ENCODE results near the gene ENOX2. TPM values are rescaled to one million over a fixed set of nuclear protein-coding genes. Genes with fewer than 3 reads are reported as not detected.
A peak's percentile ranks its signal among the peaks of the same experiment; 100 is the strongest.
"Not testable (repeated sequence)": the region's sequence is repeated elsewhere in the genome, so short reads cannot be mapped to it uniquely, and the experiment has no call there.

ENOX2 gene, protein sequence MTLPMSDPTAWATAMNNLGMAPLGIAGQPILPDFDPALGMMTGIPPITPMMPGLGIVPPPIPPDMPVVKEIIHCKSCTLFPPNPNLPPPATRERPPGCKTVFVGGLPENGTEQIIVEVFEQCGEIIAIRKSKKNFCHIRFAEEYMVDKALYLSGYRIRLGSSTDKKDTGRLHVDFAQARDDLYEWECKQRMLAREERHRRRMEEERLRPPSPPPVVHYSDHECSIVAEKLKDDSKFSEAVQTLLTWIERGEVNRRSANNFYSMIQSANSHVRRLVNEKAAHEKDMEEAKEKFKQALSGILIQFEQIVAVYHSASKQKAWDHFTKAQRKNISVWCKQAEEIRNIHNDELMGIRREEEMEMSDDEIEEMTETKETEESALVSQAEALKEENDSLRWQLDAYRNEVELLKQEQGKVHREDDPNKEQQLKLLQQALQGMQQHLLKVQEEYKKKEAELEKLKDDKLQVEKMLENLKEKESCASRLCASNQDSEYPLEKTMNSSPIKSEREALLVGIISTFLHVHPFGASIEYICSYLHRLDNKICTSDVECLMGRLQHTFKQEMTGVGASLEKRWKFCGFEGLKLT
- polyA plus RNA-seq (ENCODE audit: insufficient read length in 12 of 12) = 10 to 100 TPM in 11 of 12 donors, not detected in 1; 11.3 to 20.6 (median 15.7) TPM
- long read RNA-seq, donor 1, partial matches to known transcripts = 5 of 5 reads
- long read RNA-seq, donor 1, other reads (novel, unspliced or antisense) = 0 of 5 reads
- long read RNA-seq, donor 2 = 0 reads
- long read RNA-seq, donor 3 = 0 reads
- long read RNA-seq, donor 4 = 0 reads
- long read RNA-seq, donor 5, full-length matches to known transcripts = 1 of 1 reads
- long read RNA-seq, donor 5, partial matches to known transcripts = 0 of 1 reads
- long read RNA-seq, donor 5, other reads (novel, unspliced or antisense) = 0 of 1 reads
- long read RNA-seq, donor 6, partial matches to known transcripts = 5 of 5 reads
- long read RNA-seq, donor 6, other reads (novel, unspliced or antisense) = 0 of 5 reads
- long read RNA-seq, donor 7, partial matches to known transcripts = 0 of 1 reads
- long read RNA-seq, donor 7, other reads (novel, unspliced or antisense) = 0 of 1 reads
- long read RNA-seq, donor 8, partial matches to known transcripts = 0 of 1 reads
- long read RNA-seq, donor 8, other reads (novel, unspliced or antisense) = 0 of 1 reads
- long read RNA-seq, donor 9 = 0 reads
- long read RNA-seq, donor 10 = 0 reads
- long read RNA-seq, donor 11, full-length matches to known transcripts = 2 of 2 reads
- long read RNA-seq, donor 11, partial matches to known transcripts = 0 of 2 reads
- long read RNA-seq, donor 11, other reads (novel, unspliced or antisense) = 0 of 2 reads

GRCh38 chrX:130902783-130903613 lies at the start of gene ENOX2:
Gene ENOX2, minus strand, starts transcription at chrX:130903209. Its CDS starts 199,993 bp downstream, at chrX:130703216.
- peak; percentile 91 for DNase-seq

DNA sequence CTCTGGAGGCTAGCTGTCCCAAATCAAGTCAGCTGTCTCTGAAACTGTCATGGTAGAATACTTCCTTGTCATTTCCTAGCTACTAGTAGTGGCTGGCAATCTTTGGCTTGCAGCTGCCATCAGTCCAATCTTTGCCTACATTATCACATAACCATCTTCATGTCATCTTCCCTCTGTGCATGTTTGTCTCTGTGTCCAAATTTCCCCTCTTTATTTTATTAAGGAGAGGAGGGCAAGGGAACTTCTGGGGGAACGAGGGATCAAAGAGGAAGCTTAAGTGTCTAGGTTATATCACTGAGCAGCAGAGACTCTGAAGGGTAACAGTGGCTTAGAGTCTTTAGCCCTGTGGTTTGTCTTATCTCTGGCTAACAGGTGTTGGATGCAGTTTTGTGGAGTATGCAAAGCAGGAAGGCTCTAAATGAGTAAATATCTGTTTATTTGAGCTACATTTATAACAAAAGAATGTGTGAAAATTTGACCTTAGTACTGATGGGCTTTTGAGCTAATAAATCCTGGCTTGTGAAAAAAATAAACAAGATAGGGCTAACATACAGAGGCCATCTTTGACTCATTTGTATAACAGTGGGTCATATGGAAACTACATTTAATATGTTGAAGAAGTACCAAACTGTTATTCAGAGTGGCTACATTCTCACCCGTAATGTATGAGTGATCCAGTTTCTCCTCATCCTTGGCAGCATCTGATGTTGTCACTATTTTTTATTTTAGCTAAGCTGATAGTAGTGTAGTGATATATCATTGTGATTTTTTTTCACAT lies 49.4 kb upstream of the ENOX2 start:
- DNase-seq = no peak

DNA sequence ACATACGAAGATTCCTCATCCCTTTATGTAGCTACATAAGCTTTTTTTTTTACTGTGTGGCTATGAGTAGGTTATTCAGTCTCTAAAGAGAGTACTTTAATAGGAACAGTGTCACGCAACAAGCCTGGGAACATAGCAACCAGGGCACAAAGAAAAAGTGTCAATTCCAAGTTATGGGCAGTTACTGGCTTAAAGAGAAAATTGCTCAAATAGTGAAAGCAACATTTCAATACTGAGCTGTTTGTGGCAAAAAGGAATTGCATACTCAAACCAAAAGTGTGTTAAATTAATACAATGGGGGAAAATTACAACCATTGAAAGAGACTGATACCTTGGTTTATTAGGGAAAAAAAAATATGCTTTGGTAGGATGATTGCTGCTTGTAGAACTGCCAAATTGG lies 41.2 kb upstream of the ENOX2 start:
- no peak for DNase-seq

- DNase-seq = no peak
Observed at GRCh38 chrX:130937101-130937500, 34.1 kb upstream of the ENOX2 start.

- DNase-seq = no peak
Observed at GRCh38 chrX:130933358-130933757, 30.3 kb upstream of the ENOX2 start.

DNA sequence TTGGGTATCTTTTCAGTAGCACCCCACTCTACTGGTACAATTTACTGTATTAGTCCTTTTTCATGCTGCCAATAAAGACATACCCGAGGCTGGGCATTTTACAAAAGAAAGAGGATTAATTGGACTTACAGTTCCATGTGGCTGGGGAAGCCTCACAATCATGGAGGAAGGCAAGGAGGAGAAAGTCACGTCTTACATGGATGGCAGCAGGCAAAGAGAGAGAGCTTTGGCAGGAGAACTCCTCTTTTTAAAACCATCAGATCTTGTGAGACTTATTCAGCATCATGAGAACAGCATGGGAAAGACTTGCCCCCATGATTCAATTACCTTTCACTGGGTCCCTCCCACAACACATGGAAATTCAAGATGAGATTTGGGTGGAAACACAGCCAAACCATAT lies 17.4 kb upstream of the ENOX2 start:
- not testable (repeated sequence) for DNase-seq

DNA sequence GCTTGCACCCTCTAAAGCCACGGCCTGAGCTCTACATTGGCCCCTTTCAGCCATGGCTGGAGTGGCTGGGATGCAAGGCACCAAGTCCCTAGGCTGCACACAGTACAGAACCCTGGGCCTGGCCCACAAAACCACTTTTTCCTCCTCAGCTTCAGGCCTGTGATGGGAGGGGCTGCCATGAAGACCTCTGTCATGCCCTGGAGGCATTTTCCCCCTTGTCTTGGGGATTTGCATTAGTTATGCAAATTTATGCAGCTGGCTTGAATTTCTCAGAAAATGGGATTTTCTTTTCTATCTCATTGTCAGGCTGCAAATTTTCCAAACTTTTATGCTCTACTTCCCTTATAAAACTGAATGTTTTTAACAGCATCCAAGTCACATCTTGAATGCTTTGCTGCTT lies 16.7 kb upstream of the ENOX2 start:
- not testable (repeated sequence) for DNase-seq

DNA sequence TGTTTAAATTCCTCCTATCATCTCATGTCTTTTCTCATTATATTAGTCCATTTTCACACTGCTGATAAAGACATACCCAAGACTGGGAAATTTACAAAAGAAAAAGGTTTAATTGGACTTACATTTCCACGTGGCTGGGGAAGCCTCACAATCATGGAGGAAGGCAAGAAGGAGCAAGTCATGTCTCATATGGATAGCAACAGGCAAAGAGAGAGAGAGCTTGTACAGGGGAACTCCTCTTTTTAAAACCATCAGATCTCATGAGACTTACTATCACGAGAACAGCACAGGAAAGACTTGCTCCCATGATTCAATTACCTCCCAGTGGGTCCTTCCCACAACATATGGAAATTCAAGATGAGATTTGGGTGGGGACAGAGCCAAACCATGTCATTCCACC lies 15.5 kb upstream of the ENOX2 start:
- not testable (repeated sequence) for DNase-seq

- DNase-seq = peak; percentile 57
Observed at GRCh38 chrX:130916636-130917422, 13.8 kb upstream of the ENOX2 start.

GRCh38 chrX:130915302-130915701 lies 12.3 kb upstream of the ENOX2 start:
- DNase-seq = no peak

DNA sequence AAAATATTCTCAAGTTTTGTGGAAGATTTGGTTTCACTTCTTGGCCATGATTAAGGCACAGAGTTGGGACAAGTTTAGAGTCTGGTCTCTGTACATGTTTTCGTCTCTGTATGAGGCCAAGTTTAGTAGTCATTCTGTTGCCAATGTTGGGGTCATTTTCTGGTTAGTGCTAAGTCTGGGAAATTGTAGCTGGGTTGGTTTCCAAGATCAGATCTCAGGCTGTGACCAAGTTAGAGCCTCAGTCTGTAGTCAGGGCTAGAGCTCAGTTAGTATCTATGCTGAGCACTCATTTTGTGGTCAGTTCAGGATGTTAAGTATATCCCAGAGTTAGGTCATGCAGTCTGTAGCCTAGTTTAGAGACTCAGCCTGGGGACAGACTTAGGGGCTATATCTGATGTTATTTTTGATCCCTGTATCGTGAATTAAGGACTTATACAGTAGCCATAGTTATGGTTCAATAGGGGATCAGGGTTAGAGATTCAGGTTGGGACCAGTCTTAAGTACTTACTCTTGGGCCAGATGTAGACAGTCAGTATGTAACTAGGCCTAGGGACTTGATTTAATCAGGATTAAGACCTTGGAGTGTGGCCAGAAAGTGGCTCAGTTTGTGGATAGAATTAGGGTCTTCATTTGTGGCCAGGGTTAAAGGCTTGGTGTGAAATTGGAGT lies 6.6 kb upstream of the ENOX2 start:
- DNase-seq = no peak

GRCh38 chrX:130906776-130907175 lies 3.8 kb upstream of the ENOX2 start:
- no peak for DNase-seq

- DNase-seq = no peak
Observed at GRCh38 chrX:130902446-130902782, 595 bp downstream of the ENOX2 start.

GRCh38 chrX:130896802-130897501 lies 6.1 kb downstream of the ENOX2 start:
- no peak for DNase-seq

GRCh38 chrX:130896026-130896425 lies 7.0 kb downstream of the ENOX2 start:
- DNase-seq = peak; percentile 45

- no peak for DNase-seq
Observed at GRCh38 chrX:130895299-130895698, 7.7 kb downstream of the ENOX2 start.

DNA sequence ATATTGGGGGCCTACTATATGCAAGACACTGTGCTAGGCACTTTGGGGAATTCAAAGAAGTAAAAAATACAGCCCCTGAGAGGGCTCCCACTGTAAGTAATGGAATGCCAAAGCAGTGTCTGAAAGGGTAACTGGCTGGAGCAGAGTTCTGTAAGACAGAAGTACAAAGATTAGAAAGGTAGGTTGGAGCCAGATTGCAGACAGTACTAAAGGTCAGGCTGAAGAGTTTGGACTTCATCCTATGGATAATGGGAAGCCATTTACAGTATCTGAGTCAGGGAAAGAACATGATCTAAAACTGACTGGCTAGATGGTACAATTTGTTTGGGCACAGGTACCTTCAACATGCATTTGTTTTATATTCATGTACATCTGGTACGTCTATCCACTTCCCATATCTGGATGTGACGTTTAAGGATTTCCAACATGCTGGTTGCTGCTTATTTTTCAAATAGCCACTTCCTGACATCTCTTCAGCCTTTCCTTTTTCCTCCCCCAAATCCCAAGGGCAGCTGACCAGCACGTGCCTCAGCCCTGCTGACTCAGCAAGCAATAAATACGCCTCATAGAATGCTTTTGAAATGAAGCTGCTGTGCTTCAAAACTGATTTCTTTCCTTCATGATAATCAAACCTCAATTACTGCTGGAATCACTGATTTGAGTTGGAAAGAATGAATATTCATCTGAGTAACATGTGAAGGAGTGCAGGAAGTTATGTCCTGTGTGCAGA lies 9.5 kb downstream of the ENOX2 start:
- DNase-seq = no peak

All from muscle of arm (tissue), 14 donors.